ENCODE measurements around the gene TMX2. TPM values are rescaled to one million over a fixed set of nuclear protein-coding genes. Genes with fewer than 3 reads are reported as not detected.
A peak's percentile ranks its signal among the peaks of the same experiment; 100 is the strongest.

TMX2 gene
- total RNA-seq, 1 experiment from 2014 or later: 138 TPM

DNA sequence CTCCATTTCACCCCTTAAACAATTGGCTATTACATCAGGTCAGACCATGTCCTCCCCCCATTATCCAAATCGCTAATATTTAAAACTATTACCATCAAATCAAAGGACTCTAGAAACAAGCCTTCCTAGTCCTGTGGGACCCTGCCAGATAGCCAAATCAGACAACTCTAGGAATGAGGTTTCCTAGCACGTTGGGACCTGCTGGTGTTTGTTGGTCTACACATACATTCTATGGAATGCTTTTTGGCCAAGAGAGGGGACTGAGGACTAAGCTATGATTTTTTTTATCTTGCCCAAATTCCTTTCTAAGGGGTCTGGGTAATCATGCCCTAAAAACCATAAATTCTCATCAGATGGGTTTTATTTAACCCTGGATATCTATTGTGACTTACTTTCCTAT, 14.8 kb downstream of the TMX2 start:
- ChIA-PET CTCF (no interaction called here), POLR2A (ENCODE audit: unreplicated experiment) (interaction anchor here (0.6 kb wide), 1 partner anchor 15 kb away, joined by 6 read pairs; the partner anchor contains the start of gene MED19)
- Histone ChIP-seq H3K9me2 (ENCODE audit: insufficient read depth) (no peaks in the 10 kb centered on the region), H3K4me1 (replicated peaks; ENCODE audit: insufficient read depth) (peaks cover 9% of the 10 kb centered on the region), H3K4me2 (no peak overlapping the region), H3K27ac (peak overlapping the region; percentile 21), H3K27me3 (ENCODE audit: insufficient read depth, low read depth) (no peaks in the 10 kb centered on the region), H2AFZ (no peak overlapping the region), H3K36me3 (ENCODE audit: low read depth) (0 out of 2 replicates have a peak, but pooled peaks cover 18% of the 10 kb centered on the region), H3K79me2 (ENCODE audit: low read depth) (peaks cover 88% of the 10 kb centered on the region), H3K9me3 (ENCODE audit: insufficient read depth, low read depth) (no peaks in the 10 kb centered on the region), H4K20me1 (ENCODE audit: insufficient read depth) (peaks cover 28% of the 10 kb centered on the region), H3K4me3 (no peak overlapping the region), H3F3A (ENCODE audit: insufficient read depth, low read depth) (peaks cover 16% of the 10 kb centered on the region)
- intact Hi-C loops (cut with micrococcal nuclease; ENCODE audit: unreplicated experiment): no loop called here
- TF ChIP-seq, protein P1, sequence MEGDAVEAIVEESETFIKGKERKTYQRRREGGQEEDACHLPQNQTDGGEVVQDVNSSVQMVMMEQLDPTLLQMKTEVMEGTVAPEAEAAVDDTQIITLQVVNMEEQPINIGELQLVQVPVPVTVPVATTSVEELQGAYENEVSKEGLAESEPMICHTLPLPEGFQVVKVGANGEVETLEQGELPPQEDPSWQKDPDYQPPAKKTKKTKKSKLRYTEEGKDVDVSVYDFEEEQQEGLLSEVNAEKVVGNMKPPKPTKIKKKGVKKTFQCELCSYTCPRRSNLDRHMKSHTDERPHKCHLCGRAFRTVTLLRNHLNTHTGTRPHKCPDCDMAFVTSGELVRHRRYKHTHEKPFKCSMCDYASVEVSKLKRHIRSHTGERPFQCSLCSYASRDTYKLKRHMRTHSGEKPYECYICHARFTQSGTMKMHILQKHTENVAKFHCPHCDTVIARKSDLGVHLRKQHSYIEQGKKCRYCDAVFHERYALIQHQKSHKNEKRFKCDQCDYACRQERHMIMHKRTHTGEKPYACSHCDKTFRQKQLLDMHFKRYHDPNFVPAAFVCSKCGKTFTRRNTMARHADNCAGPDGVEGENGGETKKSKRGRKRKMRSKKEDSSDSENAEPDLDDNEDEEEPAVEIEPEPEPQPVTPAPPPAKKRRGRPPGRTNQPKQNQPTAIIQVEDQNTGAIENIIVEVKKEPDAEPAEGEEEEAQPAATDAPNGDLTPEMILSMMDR (conservative IDR thresholded peaks at IDR 0.05): no peak
- no peak for TF ChIP-seq EZH2 (IDR thresholded peaks at IDR 0.05; ENCODE audit: low read depth)
- BruUV-seq (replicated peaks): no TSS peak
- DNase-seq: no peak

DNA sequence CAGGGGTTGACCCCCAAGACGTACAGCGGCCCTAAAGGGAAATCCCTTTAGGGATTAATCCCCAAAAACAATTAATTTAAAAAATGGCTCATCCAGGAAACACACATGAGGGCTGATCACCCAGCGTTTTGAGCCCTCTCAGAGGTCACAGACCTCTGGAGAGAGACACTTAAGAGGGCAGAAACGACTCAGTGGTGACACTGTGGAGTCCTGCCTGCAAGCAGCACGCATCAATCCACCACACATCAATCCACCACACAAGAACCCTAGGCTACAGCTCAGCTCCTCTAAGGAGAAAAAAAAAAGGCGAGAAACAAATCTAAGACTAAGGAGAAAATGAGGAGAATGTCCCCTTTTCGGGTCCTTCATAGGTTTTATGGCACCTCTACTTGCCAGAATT, 16.4 kb downstream of the TMX2 start:
- TF ChIP-seq EZH2 (IDR thresholded peaks at IDR 0.05; ENCODE audit: low read depth): no peak
- TF ChIP-seq, protein P1 (conservative IDR thresholded peaks at IDR 0.05): no peak
- H3F3A ChIP-seq (ENCODE audit: insufficient read depth, low read depth): peaks cover 31% of the 10 kb centered on the region
- ChIA-PET CTCF (no interaction called here), POLR2A (ENCODE audit: unreplicated experiment) (interaction anchor here (0.6 kb wide), 1 partner anchor 134 kb away, joined by 6 read pairs; no protein-coding TSS in a partner anchor)
- no peaks in the 10 kb centered on the region for H3K9me2 ChIP-seq (ENCODE audit: insufficient read depth)
- 0 out of 2 replicates have a peak, but pooled peaks cover 14% of the 10 kb centered on the region for H3K36me3 ChIP-seq (ENCODE audit: low read depth)
- H3K27ac ChIP-seq: no peak overlapping the region
- H3K27me3 ChIP-seq (ENCODE audit: insufficient read depth, low read depth): no peaks in the 10 kb centered on the region
- intact Hi-C loops (cut with micrococcal nuclease; ENCODE audit: unreplicated experiment): no loop called here
- H3K4me2 ChIP-seq: no peak overlapping the region
- no peaks in the 10 kb centered on the region for H3K9me3 ChIP-seq (ENCODE audit: insufficient read depth, low read depth)
- no peak overlapping the region for H3K4me3 ChIP-seq
- no TSS peak for BruUV-seq (replicated peaks)
- no peak overlapping the region for H2AFZ ChIP-seq
- DNase-seq: no peak
- H4K20me1 ChIP-seq (ENCODE audit: insufficient read depth): peaks cover 20% of the 10 kb centered on the region
- peaks cover 85% of the 10 kb centered on the region for H3K79me2 ChIP-seq (ENCODE audit: low read depth)
- peaks cover 23% of the 10 kb centered on the region for H3K4me1 ChIP-seq (replicated peaks; ENCODE audit: insufficient read depth)

DNA sequence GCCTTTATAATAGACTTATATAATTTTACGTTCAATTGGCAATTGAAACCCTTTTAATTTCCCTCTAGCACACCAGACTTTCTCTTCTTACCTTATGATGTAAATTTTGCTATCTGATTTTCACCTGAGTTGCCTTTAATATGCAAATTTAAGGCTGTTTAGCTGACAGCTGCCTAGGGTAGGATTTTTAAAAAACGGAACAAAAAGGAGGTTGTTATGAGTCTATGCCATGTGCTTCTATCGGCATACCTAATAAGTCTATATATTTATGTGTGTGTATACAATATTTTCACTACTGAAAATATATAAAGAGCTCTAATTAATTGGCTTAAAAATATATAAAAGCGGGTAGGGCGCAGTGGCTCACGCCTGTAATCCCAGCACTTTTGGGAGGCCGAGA, 17.1 kb downstream of the TMX2 start:
- Histone ChIP-seq H3F3A (ENCODE audit: insufficient read depth, low read depth) (peaks cover 37% of the 10 kb centered on the region), H3K4me3 (no peak overlapping the region), H3K9me2 (ENCODE audit: insufficient read depth) (no peaks in the 10 kb centered on the region), H3K36me3 (ENCODE audit: low read depth) (0 out of 2 replicates have a peak, but pooled peaks cover 18% of the 10 kb centered on the region), H3K9me3 (ENCODE audit: insufficient read depth, low read depth) (no peaks in the 10 kb centered on the region), H3K4me1 (replicated peaks; ENCODE audit: insufficient read depth) (peaks cover 30% of the 10 kb centered on the region), H4K20me1 (ENCODE audit: insufficient read depth) (peaks cover 14% of the 10 kb centered on the region), H3K27ac (no peak overlapping the region), H3K4me2 (no peak overlapping the region), H2AFZ (no peak overlapping the region), H3K27me3 (ENCODE audit: insufficient read depth, low read depth) (no peaks in the 10 kb centered on the region), H3K79me2 (ENCODE audit: low read depth) (peaks cover 85% of the 10 kb centered on the region)
- TF ChIP-seq, protein P1 (conservative IDR thresholded peaks at IDR 0.05): no peak
- TF ChIP-seq EZH2 (IDR thresholded peaks at IDR 0.05; ENCODE audit: low read depth): no peak
- DNase-seq: no peak
- BruUV-seq (replicated peaks): no TSS peak
- ChIA-PET CTCF (no interaction called here), POLR2A (ENCODE audit: unreplicated experiment) (no interaction called here)
- intact Hi-C loops (cut with micrococcal nuclease; ENCODE audit: unreplicated experiment): no loop called here

Measured in PC-9 (cell line).